Measurements from ENCODE around the gene LMX1B.

DNA sequence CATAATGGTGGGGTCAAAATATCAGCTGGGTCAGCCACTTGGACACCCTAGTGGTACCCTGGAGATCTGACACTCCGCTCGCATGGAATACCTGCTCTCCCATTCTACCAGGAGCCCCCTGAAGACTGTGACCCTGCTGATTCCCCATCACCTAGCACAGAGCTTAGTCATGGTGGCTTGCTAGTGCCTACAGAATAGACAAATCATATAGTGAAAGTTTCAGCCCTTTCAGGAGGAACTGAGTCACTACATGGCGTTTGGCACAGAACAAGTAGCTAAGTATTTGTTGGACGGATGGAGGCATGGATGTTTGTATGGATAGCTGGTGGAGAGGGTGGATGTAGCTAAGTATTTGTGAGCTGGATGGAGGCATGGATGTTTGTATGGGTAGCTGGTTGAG lies 65.3 kb downstream of the LMX1B start:
- TF ChIP-seq, protein P1, sequence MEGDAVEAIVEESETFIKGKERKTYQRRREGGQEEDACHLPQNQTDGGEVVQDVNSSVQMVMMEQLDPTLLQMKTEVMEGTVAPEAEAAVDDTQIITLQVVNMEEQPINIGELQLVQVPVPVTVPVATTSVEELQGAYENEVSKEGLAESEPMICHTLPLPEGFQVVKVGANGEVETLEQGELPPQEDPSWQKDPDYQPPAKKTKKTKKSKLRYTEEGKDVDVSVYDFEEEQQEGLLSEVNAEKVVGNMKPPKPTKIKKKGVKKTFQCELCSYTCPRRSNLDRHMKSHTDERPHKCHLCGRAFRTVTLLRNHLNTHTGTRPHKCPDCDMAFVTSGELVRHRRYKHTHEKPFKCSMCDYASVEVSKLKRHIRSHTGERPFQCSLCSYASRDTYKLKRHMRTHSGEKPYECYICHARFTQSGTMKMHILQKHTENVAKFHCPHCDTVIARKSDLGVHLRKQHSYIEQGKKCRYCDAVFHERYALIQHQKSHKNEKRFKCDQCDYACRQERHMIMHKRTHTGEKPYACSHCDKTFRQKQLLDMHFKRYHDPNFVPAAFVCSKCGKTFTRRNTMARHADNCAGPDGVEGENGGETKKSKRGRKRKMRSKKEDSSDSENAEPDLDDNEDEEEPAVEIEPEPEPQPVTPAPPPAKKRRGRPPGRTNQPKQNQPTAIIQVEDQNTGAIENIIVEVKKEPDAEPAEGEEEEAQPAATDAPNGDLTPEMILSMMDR (IDR thresholded peaks at IDR 0.05): no peak
- TF ChIP-seq POLR2A (IDR thresholded peaks at IDR 0.05): no peak
